HG03025 (cell line): ENCODE data around the gene NOTCH1.
A peak's percentile ranks its signal among the peaks of the same experiment; 100 is the strongest.

ENCODE experiments used
- ATAC-seq: cut with Tn5 transposase; IDR thresholded peaks from one replicate; pipeline ENCODE4 v1.9.1; 2021; ENCODE audit warnings: mild to moderate bottlenecking, moderate library complexity; ENCODE audit not compliant: unreplicated experiment, low FRiP score

Gene NOTCH1

DNA sequence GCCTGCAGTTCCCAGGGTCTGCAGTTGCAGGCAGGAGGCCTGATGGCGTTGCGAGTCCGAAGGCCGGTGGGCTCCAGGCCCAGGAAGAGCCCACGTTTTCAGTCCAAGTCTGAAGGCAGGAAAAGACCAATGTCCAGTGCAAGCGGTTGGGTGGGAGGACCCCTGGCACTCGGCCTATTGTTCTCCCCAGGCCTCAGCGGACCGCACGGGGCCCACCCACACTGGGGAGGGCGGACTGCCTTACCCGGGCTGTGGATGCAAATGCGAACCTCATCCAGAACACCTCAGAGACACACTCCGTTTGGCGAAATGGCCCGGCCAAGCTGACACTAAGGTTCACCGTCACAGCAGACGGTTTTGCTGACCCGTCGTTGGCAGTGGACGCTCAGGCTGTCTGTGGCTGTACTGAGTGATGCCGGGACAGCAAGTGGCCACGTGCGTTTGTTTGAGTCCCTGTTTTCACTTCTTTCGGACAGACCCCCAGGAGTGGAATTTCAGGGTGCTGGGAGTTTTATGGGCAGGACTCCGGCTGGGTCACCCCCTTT is 52.8 kb downstream of the NOTCH1 start:
- ATAC-seq = no peak

DNA sequence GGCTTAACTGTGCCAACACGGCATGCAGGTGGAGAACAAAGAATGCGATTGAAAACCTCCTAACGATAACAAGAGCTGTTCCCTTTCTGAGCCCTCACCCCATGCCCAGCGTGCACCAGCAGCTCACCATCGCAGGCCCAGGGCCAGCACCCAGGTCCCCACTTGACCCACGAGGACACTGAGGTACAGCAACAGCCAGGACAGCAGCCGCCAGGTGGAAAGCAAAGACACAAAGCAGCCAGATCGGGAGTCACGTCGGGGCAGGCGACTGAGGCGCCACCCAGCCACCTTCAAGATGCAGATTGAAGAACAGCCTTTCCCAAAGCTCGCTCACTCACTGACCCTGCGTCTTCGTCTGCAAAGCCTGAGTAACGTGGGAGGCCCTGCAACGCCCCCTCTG is 56.1 kb downstream of the NOTCH1 start:
- ATAC-seq = no peak

- ATAC-seq = no peak
These were observed 57.3 kb downstream of the NOTCH1 start for GRCh38 chr9:136488247-136489214.

DNA sequence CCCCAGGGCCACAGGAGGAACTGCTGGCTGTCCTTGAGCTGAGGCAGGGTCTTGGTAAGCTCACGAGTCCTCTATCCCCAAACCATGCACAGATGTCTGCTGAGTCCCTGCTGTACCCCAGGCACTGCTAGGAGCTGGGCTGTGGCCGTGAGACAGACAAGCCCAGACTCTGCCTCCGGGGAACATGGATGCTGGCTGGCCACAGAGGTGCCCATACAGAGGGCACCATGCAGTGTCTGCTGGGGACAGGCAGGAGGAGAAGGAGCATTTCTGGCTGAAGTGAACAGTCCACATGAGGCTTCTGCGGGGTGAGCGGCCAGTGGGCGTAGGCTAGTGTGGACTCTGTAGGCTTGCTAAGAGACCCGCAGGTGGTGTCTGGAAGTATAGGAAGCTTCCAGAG is 58.2 kb downstream of the NOTCH1 start:
- ATAC-seq = no peak

- ATAC-seq = no peak
These were observed 58.8 kb downstream of the NOTCH1 start for GRCh38 chr9:136486823-136487620.

GRCh38 chr9:136486131-136486530 is 59.7 kb downstream of the NOTCH1 start:
- no peak for ATAC-seq

GRCh38 chr9:136485049-136486045 is 60.5 kb downstream of the NOTCH1 start:
- no peak for ATAC-seq

GRCh38 chr9:136484153-136485048 is 61.4 kb downstream of the NOTCH1 start:
- ATAC-seq = no peak

GRCh38 chr9:136483589-136484152 is 62.2 kb downstream of the NOTCH1 start:
- ATAC-seq = peak; percentile 63

GRCh38 chr9:136482793-136483588 is 62.9 kb downstream of the NOTCH1 start, which contains the start of gene SEC16A:
Gene SEC16A (minus strand): TSS chr9:136483040. CDS start chr9:136477615, 5,425 bp downstream.
- peak; percentile 46 for ATAC-seq

GRCh38 chr9:136482046-136482792 is 63.6 kb downstream of the NOTCH1 start:
- ATAC-seq = no peak

GRCh38 chr9:136481558-136481957 is 64.3 kb downstream of the NOTCH1 start:
- ATAC-seq = no peak

GRCh38 chr9:136476369-136477150 is 69.3 kb downstream of the NOTCH1 start:
- ATAC-seq = no peak

DNA sequence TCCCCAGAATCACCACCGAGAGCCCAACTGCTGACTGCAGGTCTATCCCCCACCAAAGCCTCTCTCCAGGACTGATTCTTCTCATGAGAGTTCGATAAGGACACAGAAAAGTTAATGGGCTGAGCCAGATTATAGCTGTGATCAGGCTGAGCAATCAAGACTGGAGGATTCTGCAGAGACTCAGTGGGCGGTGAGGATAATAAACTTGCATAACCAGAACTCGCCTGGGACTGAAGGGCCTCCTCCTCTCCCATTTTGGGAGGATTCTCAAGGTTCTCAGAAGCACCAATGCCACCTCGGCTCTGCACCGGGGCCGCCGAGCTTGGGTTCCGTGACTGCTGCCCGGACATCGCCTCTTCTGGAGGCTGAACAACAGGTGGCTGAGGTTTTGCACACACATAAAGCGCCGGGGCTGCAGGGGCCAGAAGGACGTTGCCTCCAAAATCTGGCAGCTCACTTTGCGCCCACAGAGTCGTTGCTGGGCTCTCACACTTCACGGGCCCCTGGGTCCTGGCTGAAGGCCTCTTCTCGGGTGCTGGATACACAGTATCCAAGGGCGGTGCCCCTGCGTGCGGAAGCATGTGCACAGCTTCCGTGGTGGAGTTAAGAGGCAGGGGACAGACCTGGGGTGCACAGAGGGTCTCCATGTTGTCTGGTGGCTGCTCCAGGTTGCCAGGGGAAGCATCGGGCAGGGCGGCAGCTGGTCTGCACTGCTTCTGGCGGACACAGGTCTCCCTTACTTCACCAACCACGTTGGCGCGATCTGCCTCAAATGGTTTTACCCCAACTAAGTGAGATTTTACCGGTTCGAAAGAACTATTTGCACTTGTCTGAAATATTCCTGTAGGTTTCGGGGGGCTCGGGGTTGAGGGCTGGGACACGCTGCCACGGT is 70.6 kb downstream of the NOTCH1 start:
- no peak for ATAC-seq

DNA sequence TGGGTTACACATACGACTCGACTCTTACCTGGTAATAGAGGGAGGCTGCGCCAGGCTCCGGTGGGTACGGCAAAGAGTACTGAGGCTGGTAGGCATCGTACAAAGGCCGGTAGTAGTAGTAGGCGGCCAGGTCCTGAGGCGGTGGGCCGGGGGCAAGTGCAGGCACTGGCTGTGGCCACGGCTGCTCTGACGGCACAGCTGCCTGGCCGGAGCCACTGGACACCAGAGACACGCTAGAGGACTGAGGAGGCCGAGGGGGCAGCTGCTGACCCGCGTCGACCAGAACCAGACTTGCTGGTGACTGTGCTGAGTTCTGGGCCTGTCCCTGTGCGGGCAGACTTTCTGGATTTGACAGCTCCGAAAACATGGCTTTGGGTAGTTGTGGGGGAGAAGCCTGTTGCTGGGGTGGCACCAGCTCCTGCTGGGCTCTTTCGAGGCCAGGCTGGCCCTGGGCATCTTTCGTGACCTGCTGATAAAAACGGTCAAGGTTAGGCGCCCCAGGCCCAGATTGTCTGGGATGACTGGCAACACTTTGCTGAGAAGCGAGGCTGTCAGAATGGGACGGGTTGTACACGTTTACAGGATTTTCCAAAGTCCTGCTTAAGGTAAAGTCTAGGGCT is 71.7 kb downstream of the NOTCH1 start:
- no peak for ATAC-seq
